ENCODE measurements around the gene ERC1.

GRCh38 chr12:1058423-1058822 lies 67.4 kb downstream of the ERC1 start:
- no peak for TF ChIP-seq CTCF (IDR thresholded peaks at IDR 0.05; ENCODE audit: extremely low read depth in 1 of 2, insufficient read depth in 1 of 2, low read depth in 1 of 2, low read length in 2 of 2)
- TF ChIP-seq POLR2AphosphoS5 (IDR thresholded peaks at IDR 0.05; ENCODE audit: insufficient read depth, low read depth, low read length), result no peak
- TF ChIP-seq EZH2 (IDR thresholded peaks at IDR 0.05; ENCODE audit: borderline replicate concordance, low read depth, low read length, severe bottlenecking), result no peak
- no peak for TF ChIP-seq POLR2A (IDR thresholded peaks at IDR 0.05; ENCODE audit: low read depth, low read length)
- TF ChIP-seq JUN (IDR thresholded peaks at IDR 0.05; ENCODE audit: borderline replicate concordance, insufficient read depth, insufficient read length, low read depth), result no peak
- no peak for TF ChIP-seq MYC (IDR thresholded peaks at IDR 0.05; ENCODE audit: low read depth, low read length)
- TF ChIP-seq MAX (IDR thresholded peaks at IDR 0.05; ENCODE audit: insufficient read depth, insufficient read length), result no peak
